Activated CD8-positive, alpha-beta T cell treated with anti-CD3 and anti-CD28 coated beads for 36 hours (primary cell): Measurements from ENCODE around the gene NRN1. TPM values are rescaled to one million over a fixed set of nuclear protein-coding genes. Genes with fewer than 3 reads are reported as not detected.
"Not testable (repeated sequence)": the region's sequence is repeated elsewhere in the genome, so short reads cannot be mapped to it uniquely, and the experiment has no call there.

Experiments
- ATAC-seq: fragments of 200-7000 bp; cut with Tn5 transposase; one replicate; pipeline ENCODE4 v1.10.0; 2021; ENCODE audit warnings: mild to moderate bottlenecking, moderate library complexity
- CTCF ChIA-PET: fragments of 350-600 bp; sonication (Branson Sonifier 250); formaldehyde crosslinking; loops from one replicate; lab custom pipeline; 2021; ENCODE audit warnings: antibody characterized with exemption; lab: Charles Lee
- POLR2A ChIA-PET: fragments of 350-600 bp; sonication (Branson Sonifier 250); formaldehyde crosslinking; loops from one replicate; lab custom pipeline; 2021; ENCODE audit warnings: antibody characterized with exemption; lab: Charles Lee
- DNase-seq: peaks from one replicate; pipeline ENCODE4 v3.0.0-alpha.2; 2020
- H3K27ac Mint-ChIP-seq: one replicate; pipeline ENCODE4 v1.8.0; 2021; ENCODE audit warnings: mild to moderate bottlenecking, mixed read lengths
- H3K27me3 Mint-ChIP-seq: one replicate; pipeline ENCODE4 v1.8.0; 2021; ENCODE audit warnings: mixed read lengths
- H3K36me3 Mint-ChIP-seq: one replicate; pipeline ENCODE4 v1.8.0; 2021; ENCODE audit warnings: low read depth, mixed read lengths
- H3K4me1 Mint-ChIP-seq: one replicate; pipeline ENCODE4 v1.8.0; 2021; ENCODE audit warnings: low read depth, mixed read lengths
- H3K4me3 Mint-ChIP-seq: one replicate; pipeline ENCODE4 v1.8.0; 2021; ENCODE audit warnings: mild to moderate bottlenecking, moderate library complexity, mixed read lengths
- H3K9me3 Mint-ChIP-seq: one replicate; pipeline ENCODE4 v1.8.0; 2021; ENCODE audit warnings: mixed read lengths
- intact Hi-C: fragments of 100-400 bp; cut with micrococcal nuclease; formaldehyde crosslinking; loops from one replicate; pipeline ENCODE4 v1.10.0; 2022
- total RNA-seq, 2 experiments: library from RNA; stranded (reverse); gene quantifications; one replicate each; pipeline ENCODE4 v1.2.3, GENCODE V29; 2021
- TF ChIP-seq, protein P1 (sequence below): fragments of 200-600 bp; IDR thresholded peaks from one replicate; pipeline ENCODE4 v1.8.0; 2022; ENCODE audit warnings: antibody characterized with exemption, mild to moderate bottlenecking

NRN1 gene
- total RNA-seq, 2 experiments from 2014 or later = 5.9 to 7.1 TPM

DNA sequence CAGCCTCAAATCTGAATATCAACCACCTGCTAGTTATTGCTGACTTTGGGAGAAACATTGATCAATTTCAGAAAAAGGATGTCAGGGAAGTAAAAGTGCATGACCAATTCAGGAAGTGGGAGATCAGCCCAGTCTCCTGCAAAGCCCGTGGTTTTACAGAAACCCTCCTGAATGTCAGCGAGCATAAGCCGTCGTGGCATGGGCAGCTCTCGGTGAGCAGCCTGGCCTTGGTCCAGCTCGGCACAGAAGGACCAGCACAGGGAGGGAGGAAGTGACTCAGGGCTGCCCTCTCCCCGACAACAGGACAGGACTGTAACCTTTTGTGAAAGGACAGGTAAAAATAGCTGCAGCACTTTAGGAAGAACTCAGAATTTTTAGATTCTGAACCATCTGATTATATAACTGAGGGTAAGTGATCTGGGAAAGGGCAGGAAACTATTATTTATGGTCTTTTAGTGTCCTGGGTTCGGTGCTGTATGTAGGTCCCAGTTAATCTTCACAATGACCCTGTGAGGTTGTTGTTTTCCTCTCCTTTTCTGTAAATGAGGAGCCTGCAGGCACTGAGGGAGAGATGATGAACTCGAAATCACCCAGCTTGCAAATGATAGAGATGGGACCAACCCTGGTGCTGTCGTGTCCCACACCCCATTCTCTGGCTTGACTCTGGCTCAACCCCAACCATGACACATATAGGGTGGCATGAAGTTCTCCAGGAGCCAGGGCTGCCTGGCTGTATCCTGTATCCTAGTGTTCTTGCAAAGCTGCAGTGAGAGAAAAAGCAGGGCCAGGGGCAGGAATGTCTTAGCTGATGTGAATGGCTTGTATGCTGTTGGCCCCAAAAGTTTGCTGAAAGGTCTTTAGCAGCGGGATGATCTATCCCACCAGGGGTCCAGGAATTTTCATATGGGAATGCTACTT lies 37.6 kb downstream of the NRN1 start:
- POLR2A ChIA-PET = no interaction called here

DNA sequence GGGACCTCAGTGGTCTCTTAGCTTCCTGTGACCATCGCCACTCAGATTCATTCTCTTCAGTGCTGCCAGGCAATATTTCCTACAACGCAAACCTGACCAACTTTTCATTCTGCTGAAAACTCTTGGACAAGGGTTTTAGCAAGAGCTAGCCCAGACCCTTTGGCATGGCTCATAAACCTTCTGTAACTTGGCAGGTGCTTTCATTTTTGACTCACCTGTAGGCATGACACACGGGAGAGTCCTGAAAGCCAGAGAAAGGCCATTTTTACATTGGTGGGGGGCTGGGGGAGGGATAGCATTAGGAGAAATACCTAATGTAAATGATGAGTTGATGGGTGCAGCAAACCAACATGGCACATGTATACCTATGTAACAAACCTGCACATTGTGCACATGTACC lies 38.7 kb downstream of the NRN1 start:
- Mint-ChIP-seq H3K27me3 (peaks cover 11% of the 10 kb centered on the region), H3K4me1 (peaks cover 16% of the 10 kb centered on the region)
- intact Hi-C loops, H3K27ac Mint-ChIP-seq, H3K4me3 Mint-ChIP-seq, ATAC-seq, POLR2A ChIA-PET, H3K36me3 Mint-ChIP-seq, DNase-seq, H3K9me3 Mint-ChIP-seq: not testable (repeated sequence)
- CTCF ChIA-PET = interaction anchor here (1.6 kb wide), 1 partner anchor 10 kb away, joined by 3 read pairs; no protein-coding TSS in a partner anchor

More for the DNA sequence above, 37.6 kb downstream of the NRN1 start:
- no peaks in the 10 kb centered on the region for H3K9me3 Mint-ChIP-seq
- no peak overlapping the region for H3K27ac Mint-ChIP-seq
- CTCF ChIA-PET = interaction anchor here (1.6 kb wide), 1 partner anchor 11 kb away, joined by 3 read pairs; no protein-coding TSS in a partner anchor
- intact Hi-C loops = no loop called here
- H3K36me3 Mint-ChIP-seq = no peaks in the 10 kb centered on the region
- TF ChIP-seq, protein P1, sequence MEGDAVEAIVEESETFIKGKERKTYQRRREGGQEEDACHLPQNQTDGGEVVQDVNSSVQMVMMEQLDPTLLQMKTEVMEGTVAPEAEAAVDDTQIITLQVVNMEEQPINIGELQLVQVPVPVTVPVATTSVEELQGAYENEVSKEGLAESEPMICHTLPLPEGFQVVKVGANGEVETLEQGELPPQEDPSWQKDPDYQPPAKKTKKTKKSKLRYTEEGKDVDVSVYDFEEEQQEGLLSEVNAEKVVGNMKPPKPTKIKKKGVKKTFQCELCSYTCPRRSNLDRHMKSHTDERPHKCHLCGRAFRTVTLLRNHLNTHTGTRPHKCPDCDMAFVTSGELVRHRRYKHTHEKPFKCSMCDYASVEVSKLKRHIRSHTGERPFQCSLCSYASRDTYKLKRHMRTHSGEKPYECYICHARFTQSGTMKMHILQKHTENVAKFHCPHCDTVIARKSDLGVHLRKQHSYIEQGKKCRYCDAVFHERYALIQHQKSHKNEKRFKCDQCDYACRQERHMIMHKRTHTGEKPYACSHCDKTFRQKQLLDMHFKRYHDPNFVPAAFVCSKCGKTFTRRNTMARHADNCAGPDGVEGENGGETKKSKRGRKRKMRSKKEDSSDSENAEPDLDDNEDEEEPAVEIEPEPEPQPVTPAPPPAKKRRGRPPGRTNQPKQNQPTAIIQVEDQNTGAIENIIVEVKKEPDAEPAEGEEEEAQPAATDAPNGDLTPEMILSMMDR = no peak
- no peak overlapping the region for H3K4me3 Mint-ChIP-seq
- DNase-seq (no peak), ATAC-seq (no peak)
- H3K27me3 Mint-ChIP-seq = peaks cover 10% of the 10 kb centered on the region
- H3K4me1 Mint-ChIP-seq = peaks cover 16% of the 10 kb centered on the region

DNA sequence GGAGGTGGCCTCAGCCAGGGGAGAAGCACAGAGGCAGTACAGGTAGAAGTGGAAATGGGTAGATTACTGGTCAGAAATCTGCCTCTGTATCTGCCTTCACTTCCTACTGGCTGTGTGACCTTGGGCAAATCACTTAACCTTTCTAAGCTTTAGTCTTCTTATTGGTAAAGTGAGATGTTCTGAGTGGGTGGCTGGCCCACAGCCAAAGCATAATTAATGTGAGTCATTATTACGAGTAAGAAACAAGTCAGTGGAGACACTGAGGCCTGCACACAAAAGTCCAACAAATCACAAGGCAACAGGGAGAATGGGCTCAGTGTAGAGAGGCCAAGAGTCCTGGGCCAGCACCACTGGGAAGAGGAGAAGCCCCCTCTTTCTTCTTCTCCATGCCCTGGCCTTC lies 39.1 kb downstream of the NRN1 start:
- ATAC-seq = peak; percentile 53
- H3K4me3 Mint-ChIP-seq = no peak overlapping the region
- peaks cover 16% of the 10 kb centered on the region for H3K4me1 Mint-ChIP-seq
- TF ChIP-seq, protein P1 = no peak
- H3K27me3 Mint-ChIP-seq = peaks cover 10% of the 10 kb centered on the region
- intact Hi-C loops = no loop called here
- CTCF ChIA-PET = interaction anchor here (1.6 kb wide), 1 partner anchor 10 kb away, joined by 3 read pairs; no protein-coding TSS in a partner anchor
- no peaks in the 10 kb centered on the region for H3K36me3 Mint-ChIP-seq
- DNase-seq = peak; percentile 28
- H3K9me3 Mint-ChIP-seq = no peaks in the 10 kb centered on the region
- H3K27ac Mint-ChIP-seq = no peak overlapping the region
- POLR2A ChIA-PET = no interaction called here

DNA sequence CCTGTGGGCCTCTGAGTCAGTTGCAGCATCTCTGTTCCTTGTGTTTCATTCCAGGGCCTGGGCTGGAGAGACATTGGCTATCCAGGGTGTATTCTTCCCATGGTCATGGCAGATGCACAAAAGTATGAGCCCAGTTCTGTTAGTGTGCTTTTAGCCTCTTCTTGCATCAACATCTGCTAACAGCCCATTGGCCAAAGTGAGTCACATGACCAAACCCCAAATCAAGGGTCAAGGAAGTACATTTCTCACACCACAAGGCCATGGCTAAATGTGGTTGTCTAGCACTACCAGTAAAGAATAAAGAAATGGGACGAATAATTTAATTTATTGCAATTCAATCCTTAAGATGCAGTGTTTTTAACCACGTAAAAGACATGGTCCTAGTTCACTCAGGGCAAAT lies 43.9 kb downstream of the NRN1 start:
- H3K27me3 Mint-ChIP-seq = peaks cover 3% of the 10 kb centered on the region
- intact Hi-C loops = no loop called here
- no peak overlapping the region for H3K27ac Mint-ChIP-seq
- no peaks in the 10 kb centered on the region for H3K36me3 Mint-ChIP-seq
- ChIA-PET POLR2A (no interaction called here), CTCF (no interaction called here)
- TF ChIP-seq, protein P1 = no peak
- DNase-seq = no peak
- ATAC-seq = no peak
- H3K4me1 Mint-ChIP-seq = peaks cover 5% of the 10 kb centered on the region
- no peak overlapping the region for H3K4me3 Mint-ChIP-seq
- H3K9me3 Mint-ChIP-seq = no peaks in the 10 kb centered on the region

DNA sequence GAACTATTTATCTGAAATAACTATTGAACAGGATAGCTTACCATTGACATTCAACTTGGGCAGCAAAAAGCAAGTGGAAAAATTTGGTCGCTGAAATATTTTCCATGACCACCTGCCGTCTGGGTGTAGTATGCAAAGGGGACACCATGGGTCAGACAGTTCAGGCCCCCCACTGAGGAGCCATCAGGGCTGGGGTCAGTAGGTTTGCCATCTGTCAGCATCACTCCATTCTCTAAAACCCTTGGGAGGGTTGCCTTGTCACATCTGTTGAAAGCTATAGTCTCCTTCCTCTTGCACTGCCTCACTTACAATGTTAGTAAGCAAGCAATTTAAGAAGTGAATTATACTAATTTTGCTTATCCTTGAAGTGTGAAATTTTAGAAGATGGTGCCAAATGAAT lies 44.9 kb downstream of the NRN1 start:
- ATAC-seq (no peak), DNase-seq (no peak)
- POLR2A ChIA-PET = no interaction called here
- Mint-ChIP-seq H3K4me3 (no peak overlapping the region), H3K27me3 (peaks cover 3% of the 10 kb centered on the region), H3K9me3 (no peaks in the 10 kb centered on the region), H3K36me3 (no peaks in the 10 kb centered on the region), H3K4me1 (no peaks in the 10 kb centered on the region), H3K27ac (no peak overlapping the region)
- TF ChIP-seq, protein P1 = no peak
- CTCF ChIA-PET = no interaction called here
- intact Hi-C loops = no loop called here
